H1 (cell line): Measurements from ENCODE around the gene SLC9A3. TPM values are rescaled to one million over a fixed set of nuclear protein-coding genes. Genes with fewer than 3 reads are reported as not detected.

ENCODE experiments used
- CTCF ChIA-PET: fragments of 300-600 bp; sonication (Branson Sonifier 250); formaldehyde crosslinking; loops from one replicate; lab custom pipeline; 2021; ENCODE audit not compliant: partially characterized antibody; lab: Charles Lee
- POLR2A ChIA-PET: fragments of 300-600 bp; sonication (Branson Sonifier 250); formaldehyde crosslinking; loops from one replicate; lab custom pipeline; 2021; ENCODE audit warnings: inconsistent platforms; ENCODE audit not compliant: partially characterized antibody; lab: Charles Lee
- DNase-seq, 2 experiments: peaks; one replicate each; pipeline versions ENCODE4 v3.0.0 to v3.0.0-alpha.2; 2010 to 2022; ENCODE audit warnings: low spot score in 2 of 2, low read depth in 1 of 2, mixed read lengths in 1 of 2
- FAIRE-seq: peaks from 2 replicates; lab custom pipeline; 2011; peaks lifted over from hg19 to GRCh38; lab: Jason Lieb, UNC
- H2AFZ ChIP-seq: 2 replicates; pipeline ENCODE4 v1.8.1; 2012; ENCODE audit warnings: low read length, inconsistent platforms
- H2AK5ac ChIP-seq: 2 replicates; pipeline ENCODE4 v1.6.1; 2013; ENCODE audit warnings: low read depth, low read length
- H2BK120ac ChIP-seq: replicated peaks from 2 replicates; pipeline ENCODE3; 2013; ENCODE audit warnings: low read depth, low read length, inconsistent platforms
- H2BK12ac ChIP-seq: 2 replicates; pipeline ENCODE4 v1.6.1; 2013; ENCODE audit warnings: low read depth, low read length
- H2BK15ac ChIP-seq: 2 replicates; pipeline ENCODE4 v1.6.1; 2013; ENCODE audit warnings: low read length
- H2BK20ac ChIP-seq: 2 replicates; pipeline ENCODE4 v1.6.1; 2013; ENCODE audit warnings: low read length
- H2BK5ac ChIP-seq: 2 replicates; pipeline ENCODE4 v1.6.1; 2013; ENCODE audit warnings: low read depth, low read length
- H3K14ac ChIP-seq: 2 replicates; pipeline ENCODE4 v1.6.1; 2013; ENCODE audit warnings: inconsistent platforms; ENCODE audit not compliant: insufficient read length
- H3K18ac ChIP-seq: 2 replicates; pipeline ENCODE4 v1.6.1; 2013; ENCODE audit warnings: low read length; ENCODE audit errors: extremely low read depth
- H3K23ac ChIP-seq: 2 replicates; pipeline ENCODE4 v1.6.1; 2013; ENCODE audit warnings: inconsistent platforms; ENCODE audit not compliant: insufficient read length
- H3K23me2 ChIP-seq: 2 replicates; pipeline ENCODE4 v1.6.1; 2013; ENCODE audit warnings: low read depth, low read length
- H3K27ac ChIP-seq: 2 replicates; pipeline ENCODE4 v1.6.1; 2011; ENCODE audit warnings: low read depth, low read length, inconsistent platforms
- H3K27me3 ChIP-seq, 4 experiments: replicated peaks in 1 of 4; 1 replicate in 1 of 4; 2 replicates in 3 of 4; pipeline versions ENCODE4 v1.6.1 to v1.8.1; 2011 to 2013; ENCODE audit warnings: low read length in 3 of 4, mild to moderate bottlenecking in 3 of 4, inconsistent platforms in 2 of 4, mixed read lengths in 2 of 4, moderate library complexity in 1 of 4; ENCODE audit not compliant: control insufficient read depth in 3 of 4, insufficient read depth in 3 of 4; ENCODE audit errors: extremely low read depth in 1 of 4
- H3K36me3 ChIP-seq, 4 experiments: 2 replicates each; pipeline versions ENCODE4 v1.6.1 to v1.8.1; 2011 to 2013; ENCODE audit warnings: mild to moderate bottlenecking in 4 of 4, low read length in 3 of 4, moderate library complexity in 2 of 4, control low read depth in 1 of 4, inconsistent platforms in 1 of 4; ENCODE audit not compliant: insufficient read depth in 4 of 4, control insufficient read depth in 2 of 4
- H3K4ac ChIP-seq: replicated peaks from 2 replicates; pipeline ENCODE3; 2013; ENCODE audit warnings: low read length, low read depth, mixed read lengths, inconsistent platforms; ENCODE audit not compliant: insufficient read length
- H3K4me1 ChIP-seq, 4 experiments: replicated peaks in 1 of 4; 1 replicate in 1 of 4; 2 replicates in 3 of 4; pipeline versions ENCODE4 v1.6.1 to v1.8.1; 2011 to 2013; ENCODE audit warnings: low read length in 3 of 4, inconsistent platforms in 2 of 4, mixed read lengths in 1 of 4; ENCODE audit not compliant: insufficient read depth in 4 of 4, control insufficient read depth in 3 of 4
- H3K4me2 ChIP-seq, 2 experiments: 2 replicates each; pipeline versions ENCODE4 v1.6.1 to v1.8.1; 2011 to 2013; ENCODE audit warnings: low read depth in 2 of 2, low read length in 2 of 2, control low read depth in 1 of 2, inconsistent platforms in 1 of 2, mild to moderate bottlenecking in 1 of 2; ENCODE audit not compliant: insufficient read depth in 1 of 2
- H3K4me3 ChIP-seq, 4 experiments: fragments of 200-600, 300-600 bp in 1 of 4; sonication (generic), shearing (Covaris generic), sonication (Bioruptor Twin) in 1 of 4; 2 replicates each; pipeline versions ENCODE4 v1.5.1 to v1.8.1; 2011 to 2016; ENCODE audit warnings: low read length in 4 of 4, low read depth in 3 of 4, control low read depth in 2 of 4, inconsistent platforms in 2 of 4, mild to moderate bottlenecking in 2 of 4, mixed read lengths in 1 of 4, moderate library complexity in 1 of 4; ENCODE audit not compliant: insufficient read depth in 2 of 4; ENCODE audit errors: extremely low read depth in 1 of 4
- H3K56ac ChIP-seq: replicated peaks from 2 replicates; pipeline ENCODE3; 2013; ENCODE audit warnings: low read depth, mild to moderate bottlenecking, mixed read lengths, low read length, inconsistent platforms; ENCODE audit not compliant: insufficient read length
- H3K79me1 ChIP-seq: 2 replicates; pipeline ENCODE4 v1.6.1; 2013; ENCODE audit warnings: low read depth, low read length, control low read depth
- H3K79me2 ChIP-seq, 2 experiments: 2 replicates each; pipeline versions ENCODE4 v1.6.1 to v1.8.1; 2012 to 2013; ENCODE audit warnings: low read length in 2 of 2, mild to moderate bottlenecking in 2 of 2, inconsistent platforms in 1 of 2; ENCODE audit not compliant: insufficient read depth in 2 of 2, control insufficient read depth in 1 of 2
- H3K9ac ChIP-seq, 4 experiments: replicated peaks in 1 of 4; 1 replicate in 1 of 4; 2 replicates in 3 of 4; pipeline versions ENCODE4 v1.6.1 to v1.8.1; 2011 to 2013; ENCODE audit warnings: low read depth in 3 of 4, low read length in 3 of 4, control low read depth in 2 of 4, mild to moderate bottlenecking in 2 of 4, moderate library complexity in 2 of 4, inconsistent platforms in 1 of 4; ENCODE audit errors: extremely low read depth in 1 of 4
- H3K9me3 ChIP-seq, 2 experiments: 2 replicates each; pipeline versions ENCODE4 v1.6.1 to v1.8.1; 2012 to 2013; ENCODE audit warnings: mild to moderate bottlenecking in 2 of 2, moderate library complexity in 2 of 2, control low read depth in 1 of 2, inconsistent platforms in 1 of 2, low read depth in 1 of 2, low read length in 1 of 2, mixed read lengths in 1 of 2; ENCODE audit not compliant: insufficient read depth in 2 of 2
- H4K20me1 ChIP-seq, 2 experiments: replicated peaks in 1 of 2; 2 replicates each; pipeline versions ENCODE3 to v1.8.1; 2011 to 2013; ENCODE audit warnings: inconsistent platforms in 2 of 2, low read length in 2 of 2, mild to moderate bottlenecking in 1 of 2; ENCODE audit not compliant: insufficient read depth in 2 of 2, control insufficient read depth in 1 of 2
- H4K5ac ChIP-seq: 2 replicates; pipeline ENCODE4 v1.6.1; 2013; ENCODE audit warnings: low read length, low read depth, mixed read lengths, inconsistent platforms; ENCODE audit not compliant: insufficient read length
- H4K8ac ChIP-seq: 2 replicates; pipeline ENCODE4 v1.8.0; 2013; ENCODE audit warnings: mild to moderate bottlenecking, moderate library complexity, low read length, inconsistent platforms; ENCODE audit not compliant: insufficient read depth; ENCODE audit errors: extremely low read depth
- H4K91ac ChIP-seq: replicated peaks from 2 replicates; pipeline ENCODE3; 2013; ENCODE audit warnings: low read length, mixed read lengths, inconsistent platforms; ENCODE audit not compliant: insufficient read length
- ATF2 ChIP-seq: IDR thresholded peaks from 2 replicates; pipeline ENCODE4 v1.6.1; 2012; ENCODE audit warnings: low read length, inconsistent platforms
- BRCA1 ChIP-seq: IDR thresholded peaks from 2 replicates; pipeline ENCODE4 v1.6.1; 2012; ENCODE audit warnings: low read depth, low read length, improper control_type of control experiment
- CEBPB ChIP-seq: IDR thresholded peaks from 2 replicates; pipeline ENCODE4 v1.6.1; 2012; ENCODE audit warnings: low read depth, low read length
- CTBP2 ChIP-seq: IDR thresholded peaks from 2 replicates; pipeline ENCODE4 v1.7.0; 2011; ENCODE audit warnings: borderline replicate concordance, mild to moderate bottlenecking, moderate library complexity, mixed read lengths, low read length; ENCODE audit not compliant: insufficient read depth, insufficient read length
- TBP ChIP-seq: IDR thresholded peaks from 2 replicates; pipeline ENCODE4 v1.6.1; 2011; ENCODE audit warnings: low read depth, low read length, improper control_type of control experiment
- WGBS, 2 experiments: shearing (Covaris generic) in 1 of 2; methylation state at CpG; one replicate each; pipeline versions ENCODE4 v1.1.6 to v1.1.7; 2013 to 2015; ENCODE audit warnings: low lambda C conversion rate in 2 of 2, mixed read lengths in 2 of 2, inconsistent platforms in 1 of 2, low coverage in 1 of 2, missing lambda C conversion rate in 1 of 2; ENCODE audit not compliant: insufficient replicate concordance in 2 of 2, insufficient coverage in 1 of 2, insufficient read length in 1 of 2; ENCODE audit errors: extremely low coverage in 1 of 2, missing lambda C conversion rate in 1 of 2; 5-methylcytosine and 5-hydroxymethylcytosine counted together
- polyA plus RNA-seq, 7 experiments: library from polyadenylated mRNA; depleted of rRNA in 3 of 7; stranded (reverse) in 5 of 7; unstranded in 2 of 7; fragments of >200 nt in 5 of 7; fragments of 200-250 nt in 2 of 7; gene quantifications; 1 replicate in 5 of 7; 2 replicates in 1 of 7; 4 replicates in 1 of 7; pipeline versions ENCODE4 v1.2.1 to v1.2.3, GENCODE V29; 2011 to 2013; ENCODE audit warnings: missing spikeins in 2 of 7, mixed read lengths in 2 of 7
- total RNA-seq: library from RNA; stranded (reverse); fragmentation: NEBNext Ultra II Directional; extraction: Animal tissue kit (Norgen Biotek cat#: 25700); gene quantifications from 2 replicates; pipeline ENCODE4 v1.2.1, GENCODE V29; 2021

The SLC9A3 gene
- total and polyA plus RNA-seq, 2 of the 8 experiments (the other 6 are each of a cell fraction or from before 2014, with no cell fraction given) = 0.95 to 1.0 TPM

GRCh38 chr5:522116-522515 is 2.1 kb downstream of the SLC9A3 start:
- H2BK120ac ChIP-seq = no peak overlapping the region
- ChIA-PET POLR2A (interaction anchor here (1.0 to 1.7 kb wide), 3 partner anchors 10 to 26 kb away, joined by 3 to 5 read pairs (median 3); no protein-coding TSS in a partner anchor), CTCF (interaction anchor here (1.5 to 2.9 kb wide), 4 partner anchors 10 to 17 kb away, joined by 3 to 11 read pairs (median 8); no protein-coding TSS in a partner anchor)
- no peak overlapping the region for H2BK5ac ChIP-seq
- H3K23ac ChIP-seq = no peak overlapping the region
- no peak overlapping the region for H3K4me3 ChIP-seq
- H3K79me1 ChIP-seq = no peaks in the 10 kb centered on the region
- H3K4me2 ChIP-seq = no peak overlapping the region; a peak in 1 of 4 replicates
- no peak overlapping the region for H3K14ac ChIP-seq
- no peak for DNase-seq
- H3K23me2 ChIP-seq = peaks cover 10% of the 10 kb centered on the region; the same call in 1 of the 2 replicates
- TF ChIP-seq CEBPB (no peak), BRCA1 (no peak), CTBP2 (no peak), ATF2 (no peak), TBP (no peak)
- TF ChIP-seq, all 59 proteins: peak for 0
- peaks cover 0 to 15% of the 10 kb centered on the region in 2 experiments for H4K20me1 ChIP-seq
- H3K36me3 ChIP-seq = peaks cover 0 to 3% (median 0%) of the 10 kb centered on the region in 4 experiments; a peak in 1 of 8 replicates
- H2BK20ac ChIP-seq = no peak overlapping the region
- H2AK5ac ChIP-seq = no peak overlapping the region
- H3K9me3 ChIP-seq = no peaks in the 10 kb centered on the region
- no peak overlapping the region for H4K91ac ChIP-seq
- no peak overlapping the region for H2BK15ac ChIP-seq
- no peak overlapping the region for H3K56ac ChIP-seq
- H3K27ac ChIP-seq = no peak overlapping the region
- no peaks in the 10 kb centered on the region for H3K79me2 ChIP-seq
- H3K18ac ChIP-seq = no peak overlapping the region
- H3K27me3 ChIP-seq = peaks cover 40 to 61% (median 56%) of the 10 kb centered on the region in 4 experiments
- no peak overlapping the region for H4K8ac ChIP-seq
- H3K9ac ChIP-seq = no peak overlapping the region
- FAIRE-seq = no peak
- whole genome bisulfite sequencing, 2 experiments = 71% methylated on average over 11 of the region's 16 CpGs; no CpG with 5 or more reads in 1 of the 2 experiments
- H4K5ac ChIP-seq = no peak overlapping the region
- peaks cover 0 to 23% (median 10%) of the 10 kb centered on the region in 4 experiments; a peak in 6 of 7 replicates for H3K4me1 ChIP-seq
- H3K4ac ChIP-seq = no peak overlapping the region
- no peak overlapping the region for H2BK12ac ChIP-seq
- no peak overlapping the region for H2AFZ ChIP-seq
